ENCODE measurements around the gene SLC25A4.

GRCh38 chr4:185106353-185106752 is 36.7 kb upstream of the SLC25A4 start:
- no peak for TF ChIP-seq CTCF (IDR thresholded peaks at IDR 0.05)
- TF ChIP-seq POLR2A (IDR thresholded peaks at IDR 0.05; ENCODE audit: low read depth) = no peak
- no peak for TF ChIP-seq POLR2AphosphoS5 (IDR thresholded peaks at IDR 0.05)

Data from esophagus muscularis mucosa (tissue), 3 donors.